Measurements from ENCODE around the gene FBH1.
"Not testable (repeated sequence)": the region's sequence is repeated elsewhere in the genome, so short reads cannot be mapped to it uniquely, and the experiment has no call there.

FBH1 gene

DNA sequence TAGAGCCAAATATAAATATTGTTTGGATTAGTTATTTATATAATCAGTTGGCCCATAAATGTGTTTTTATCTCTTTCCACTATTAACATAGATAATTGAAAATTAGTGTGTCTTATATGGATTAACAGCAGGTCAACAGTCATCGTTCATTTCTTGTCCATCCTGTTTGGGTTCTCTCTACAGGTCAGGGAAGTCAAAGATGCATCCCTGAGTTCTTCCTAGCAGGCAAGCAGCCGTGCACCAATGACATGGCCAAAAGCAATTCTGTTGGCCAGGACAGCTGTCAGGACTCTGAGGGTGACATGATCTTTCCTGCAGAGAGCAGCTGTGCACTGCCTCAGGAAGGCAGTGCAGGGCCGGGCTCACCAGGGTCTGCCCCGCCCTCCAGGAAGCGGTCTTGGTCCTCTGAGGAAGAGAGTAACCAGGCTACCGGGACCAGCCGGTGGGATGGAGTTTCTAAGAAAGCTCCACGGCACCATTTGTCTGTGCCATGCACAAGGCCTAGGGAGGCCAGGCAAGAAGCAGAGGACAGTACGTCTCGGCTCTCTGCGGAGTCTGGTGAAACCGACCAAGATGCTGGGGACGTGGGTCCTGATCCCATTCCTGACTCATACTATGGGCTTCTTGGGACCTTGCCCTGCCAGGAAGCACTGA lies 15.9 kb downstream of the FBH1 start:
- FAIRE-seq = no peak

DNA sequence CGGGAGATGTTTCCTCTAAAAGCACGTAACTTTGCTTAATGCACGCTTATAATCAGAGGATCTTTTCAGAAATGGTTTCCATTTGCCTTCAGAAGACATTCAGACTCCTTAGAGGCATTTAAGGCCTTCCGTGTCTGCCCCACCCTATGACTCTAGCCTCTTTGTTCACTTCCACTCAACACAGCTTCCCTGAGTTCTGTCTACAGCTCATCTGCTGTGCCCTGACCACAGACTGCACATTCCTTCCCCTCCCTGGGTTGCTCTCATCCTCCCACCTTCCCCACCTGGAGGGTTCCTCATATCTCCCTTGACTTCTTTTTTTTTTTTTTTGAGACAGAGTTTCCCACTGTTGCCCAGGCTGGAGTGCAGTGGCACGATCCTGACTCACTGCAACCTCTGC lies 16.6 kb downstream of the FBH1 start:
- no peak for FAIRE-seq

DNA sequence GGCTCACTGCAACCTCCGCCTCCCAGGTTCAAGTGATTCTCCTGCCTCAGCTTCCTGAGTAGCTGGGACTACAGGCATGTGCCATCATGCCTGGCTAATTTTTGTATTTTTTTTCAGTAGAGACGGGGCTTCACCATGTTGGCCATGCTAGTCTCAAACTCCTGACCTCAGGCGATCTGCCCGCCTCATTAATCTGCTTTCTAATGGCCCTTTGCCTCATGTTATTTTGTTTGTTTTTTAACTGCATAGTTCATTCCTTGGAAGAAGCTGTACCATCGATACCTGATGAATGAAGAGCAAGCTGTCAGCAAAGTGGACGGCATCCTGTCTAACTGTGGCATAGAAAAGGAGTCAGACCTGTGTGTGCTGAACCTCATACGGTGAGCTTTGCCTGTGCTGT lies 18.6 kb downstream of the FBH1 start:
- not testable (repeated sequence) for FAIRE-seq

DNA sequence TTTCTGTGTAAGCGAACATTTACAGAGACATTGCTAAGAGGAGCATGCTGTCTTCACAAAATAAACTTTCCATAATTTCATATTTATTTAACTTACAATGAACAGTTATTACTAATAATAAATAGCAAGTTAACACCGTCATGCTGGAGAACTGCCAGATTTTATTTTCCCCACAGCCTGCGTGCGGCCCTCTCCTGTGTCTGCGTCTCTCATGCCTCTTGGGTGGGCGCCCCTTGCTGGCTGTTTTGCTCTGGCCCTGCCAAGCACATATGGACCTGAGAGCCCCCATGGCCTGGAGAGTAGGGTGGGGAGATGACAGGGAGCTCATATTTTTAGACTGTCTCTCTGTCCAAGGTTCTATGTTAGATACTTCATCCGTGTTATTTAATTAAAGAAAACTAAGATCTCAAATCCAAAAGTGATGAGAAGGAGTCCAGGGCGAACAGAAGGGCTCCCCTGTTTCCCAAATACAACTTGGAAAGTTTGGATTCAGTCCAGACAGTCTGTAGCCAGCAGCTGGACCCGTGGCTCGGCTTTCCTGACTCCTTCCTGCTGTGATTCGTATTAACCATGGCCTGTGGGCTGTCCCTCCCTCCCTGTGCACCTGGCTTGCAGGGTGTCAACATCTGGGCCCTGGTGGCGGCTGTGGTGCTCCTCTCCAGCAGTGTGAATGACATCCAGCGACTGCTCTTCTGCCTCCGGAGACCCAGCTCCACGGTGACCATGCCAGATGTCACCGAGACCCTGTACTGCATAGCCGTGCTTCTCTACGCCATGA lies 20.5 kb downstream of the FBH1 start:
- FAIRE-seq = no peak

DNA sequence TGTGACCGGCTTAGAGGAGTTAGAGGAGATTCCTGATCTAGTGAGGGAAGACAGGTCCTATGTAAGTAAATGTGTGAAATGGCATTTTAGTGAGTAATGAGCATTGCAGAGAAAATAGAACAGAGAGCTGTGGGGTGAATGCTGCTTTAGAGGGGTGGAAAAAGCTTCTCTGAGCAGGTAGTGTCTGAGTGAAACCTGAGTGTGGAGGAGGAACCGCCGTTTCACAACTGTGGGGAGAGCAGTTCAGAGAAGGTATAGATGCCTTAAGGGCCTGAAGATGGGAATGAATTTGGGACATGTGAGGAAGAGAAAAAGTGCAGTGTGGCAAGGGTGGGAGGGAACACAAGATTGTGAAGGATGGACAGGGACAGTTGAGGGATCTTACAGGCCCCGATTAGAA lies 21.6 kb downstream of the FBH1 start:
- FAIRE-seq = no peak

DNA sequence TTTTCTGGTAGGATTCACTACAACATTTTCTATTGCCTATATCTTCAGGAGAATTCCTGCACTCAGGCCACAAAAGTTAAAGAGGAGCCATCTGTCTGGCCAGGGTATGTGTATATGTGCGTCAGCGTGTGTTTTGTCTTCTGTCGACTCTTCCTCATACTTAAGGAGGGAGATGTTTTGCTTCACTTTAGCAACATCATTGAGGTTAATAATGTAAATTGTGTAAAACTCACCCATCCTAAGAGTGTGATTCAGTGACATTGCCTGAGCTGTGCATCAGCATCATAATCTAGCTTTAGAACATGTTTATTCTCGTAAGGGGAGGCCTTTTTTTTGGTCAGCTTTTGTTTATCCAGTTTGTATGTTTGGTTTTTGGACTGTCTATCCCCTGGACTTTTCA lies 23.7 kb downstream of the FBH1 start:
- FAIRE-seq = no peak

DNA sequence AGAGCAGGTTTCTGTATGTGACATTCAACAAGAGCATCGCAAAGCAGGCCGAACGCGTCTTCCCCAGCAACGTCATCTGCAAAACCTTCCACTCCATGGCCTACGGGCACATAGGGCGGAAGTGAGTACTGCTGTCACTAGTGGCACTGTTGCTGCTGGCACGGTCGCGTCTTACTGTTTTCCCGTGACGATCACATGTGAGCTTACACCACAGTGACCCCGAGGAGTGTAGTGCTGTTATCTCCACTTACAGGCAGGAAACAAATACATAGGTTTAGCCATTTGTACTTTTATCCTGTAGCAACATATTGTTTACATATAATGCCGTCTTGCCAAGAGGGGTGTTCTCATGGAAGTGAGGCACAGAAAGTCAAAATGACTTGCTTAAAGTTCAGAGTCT lies 25.4 kb downstream of the FBH1 start:
- FAIRE-seq = no peak

DNA sequence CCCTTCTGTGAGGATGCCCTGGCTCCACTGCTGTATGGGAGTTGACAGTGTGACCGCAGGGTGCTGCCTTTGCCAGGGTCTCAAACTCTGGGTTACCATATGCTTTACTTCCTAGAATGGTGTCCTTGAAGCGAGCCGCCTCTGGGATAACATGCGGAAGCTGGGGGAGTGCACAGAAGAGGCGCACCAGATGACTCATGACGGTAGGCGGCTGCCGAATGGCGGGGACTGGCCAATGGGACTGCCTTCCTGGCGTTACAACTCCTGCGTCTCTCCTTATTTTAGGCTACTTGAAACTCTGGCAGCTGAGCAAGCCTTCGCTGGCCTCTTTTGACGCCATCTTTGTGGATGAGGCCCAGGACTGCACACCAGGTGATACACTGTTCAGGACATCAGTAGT lies 27.3 kb downstream of the FBH1 start:
- no peak for FAIRE-seq

DNA sequence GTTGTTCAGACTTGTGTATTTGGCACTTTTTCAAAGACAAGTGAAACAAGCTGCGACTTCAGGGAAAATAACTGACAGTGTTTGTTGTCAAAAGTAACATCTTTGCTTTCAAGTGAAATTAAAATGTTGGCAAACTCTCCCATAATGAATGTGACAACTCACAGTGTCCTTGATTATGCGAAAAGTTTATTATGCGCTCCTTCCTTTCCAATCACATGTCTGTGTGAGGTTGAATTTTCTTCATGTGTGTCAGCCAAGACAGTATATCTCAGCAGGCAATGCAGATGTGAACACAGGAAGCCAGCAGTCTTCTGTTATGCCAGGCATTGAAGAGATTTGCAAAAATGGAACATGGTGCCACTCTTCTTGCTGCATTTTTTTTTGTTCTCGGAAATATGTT lies 28.7 kb downstream of the FBH1 start:
- no peak for FAIRE-seq

DNA sequence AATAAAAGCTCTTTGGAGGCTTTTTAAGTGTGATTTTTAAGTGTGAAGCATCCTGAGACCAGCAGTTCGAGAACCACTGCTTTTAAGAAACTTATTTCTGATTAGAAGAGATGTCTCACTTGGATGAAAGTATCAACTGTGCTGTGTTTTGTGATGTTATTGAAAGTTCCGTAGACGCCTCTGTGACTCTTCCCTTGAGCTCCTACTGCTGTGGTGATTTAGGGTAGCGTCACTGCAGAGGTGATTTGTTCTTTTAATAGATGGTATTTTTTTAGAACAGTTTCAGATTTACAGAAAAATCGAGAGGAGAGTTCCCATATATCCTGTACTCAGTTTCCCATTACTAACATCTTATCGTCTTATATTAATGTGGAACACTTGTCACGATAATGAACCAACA lies 29.5 kb downstream of the FBH1 start:
- FAIRE-seq = no peak

DNA sequence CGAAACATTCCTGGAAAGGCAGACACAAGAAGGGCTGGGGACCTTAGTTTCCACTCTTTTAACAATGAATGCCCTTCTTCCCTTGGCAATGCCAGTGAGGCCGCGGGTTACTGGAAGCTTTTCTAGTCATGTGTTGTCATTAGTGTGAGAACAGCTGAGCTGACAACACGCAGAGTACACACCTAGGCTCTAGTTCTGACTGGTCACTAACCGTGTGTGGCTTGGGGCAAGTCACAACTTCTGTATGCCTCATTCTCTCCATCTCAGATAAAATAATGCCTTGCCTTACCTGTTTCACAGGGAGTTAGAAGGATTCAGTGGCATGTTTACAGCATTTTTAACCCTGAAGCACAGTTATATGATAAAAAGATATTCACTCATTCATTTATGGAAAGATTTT lies 31.7 kb downstream of the FBH1 start:
- no peak for FAIRE-seq

DNA sequence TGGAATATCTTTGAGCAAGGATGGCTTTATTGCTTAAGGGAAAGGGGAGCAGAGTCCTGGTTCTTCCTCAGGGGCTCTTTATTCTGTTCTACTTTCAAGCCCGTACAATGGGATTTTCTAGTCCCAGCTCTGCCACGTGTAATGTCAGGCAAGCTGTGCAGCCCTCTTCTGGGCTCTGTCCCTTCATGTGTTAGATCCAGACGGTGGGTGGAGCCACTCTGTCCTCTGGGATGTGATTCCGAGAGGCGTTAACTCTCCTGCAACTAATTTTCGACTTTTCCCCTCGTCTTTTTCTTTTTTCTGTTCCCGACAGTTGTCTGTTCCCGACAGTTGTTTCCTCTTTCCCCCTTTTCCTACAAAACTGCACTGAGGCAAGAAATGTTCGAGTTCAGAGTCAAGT lies 34.8 kb downstream of the FBH1 start:
- FAIRE-seq = no peak

DNA sequence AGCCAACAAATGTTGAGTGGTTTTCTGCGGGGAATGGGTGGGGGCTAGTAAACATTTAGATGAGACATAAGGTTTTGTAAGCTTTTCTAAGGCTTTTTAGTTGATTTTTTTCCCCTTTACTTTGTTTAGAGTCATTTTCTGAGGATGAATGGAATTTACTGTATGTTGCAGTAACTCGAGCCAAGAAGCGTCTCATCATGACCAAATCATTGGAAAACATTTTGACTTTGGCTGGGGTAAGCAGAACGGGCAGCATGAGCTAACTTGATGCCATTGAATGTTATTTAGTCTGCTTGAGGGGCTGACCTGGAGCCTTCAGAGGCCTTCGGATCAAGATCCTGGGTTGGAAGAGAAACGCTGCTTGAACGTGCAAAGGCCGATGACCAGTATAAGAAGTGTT lies 37.3 kb downstream of the FBH1 start:
- FAIRE-seq = no peak

DNA sequence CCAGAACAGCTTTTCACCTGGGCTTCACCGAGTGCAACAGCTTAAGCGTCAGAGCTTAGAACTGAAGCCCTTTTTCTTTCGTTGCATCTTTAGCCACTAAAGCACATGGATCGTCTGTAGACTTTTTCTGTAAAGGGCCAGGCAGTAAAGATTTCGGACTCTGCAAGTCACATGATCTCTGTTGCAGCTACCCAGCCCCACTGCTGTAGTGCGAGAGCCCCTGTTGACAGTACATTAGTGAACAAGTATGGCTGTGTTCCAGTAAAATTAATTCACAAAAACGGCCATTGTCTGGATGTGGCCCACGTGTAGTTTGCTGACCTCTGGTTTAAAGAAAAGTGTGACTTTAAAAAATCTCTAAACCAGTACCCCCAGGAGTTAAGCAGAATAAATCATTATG lies 39.4 kb downstream of the FBH1 start:
- no peak for FAIRE-seq

DNA sequence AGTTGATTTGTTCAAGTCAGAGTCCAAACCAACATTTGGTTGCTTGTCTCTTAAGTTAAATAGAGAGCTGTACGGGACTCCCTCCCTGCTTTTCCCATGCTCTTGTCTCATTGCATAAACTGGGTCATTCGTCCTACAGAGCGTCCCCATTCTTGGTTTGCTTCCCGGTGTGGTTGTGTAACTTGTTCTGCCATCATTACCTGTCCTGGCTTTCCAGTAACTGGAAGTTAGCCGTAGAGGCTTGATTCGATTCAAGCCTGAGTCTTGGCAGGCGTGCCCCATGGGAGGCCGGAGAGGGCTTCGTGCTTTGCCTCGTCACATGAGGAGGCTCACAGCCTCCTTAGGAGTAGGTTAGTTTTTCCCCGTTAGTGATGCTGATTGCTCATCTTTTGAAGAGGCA lies 40.2 kb downstream of the FBH1 start:
- FAIRE-seq = no peak

DNA sequence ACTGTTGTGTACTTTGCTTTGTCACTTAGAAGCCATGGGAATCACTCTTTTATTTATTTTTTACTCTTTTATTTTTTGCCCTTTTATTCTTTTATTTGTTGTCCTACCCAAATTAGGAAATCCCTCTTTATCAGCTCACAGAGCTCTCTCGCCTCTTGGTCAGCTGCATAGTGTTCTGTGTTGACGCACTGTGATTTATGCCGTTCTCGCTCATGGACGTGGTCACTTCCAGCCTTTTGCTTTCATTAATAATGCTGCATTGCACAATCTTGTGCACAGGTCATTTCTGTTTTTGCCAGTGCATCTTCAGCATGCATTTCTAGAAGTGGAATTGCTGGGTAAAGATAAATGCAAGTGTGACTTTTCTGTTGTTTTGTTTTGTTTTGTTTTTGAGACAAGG lies 42.3 kb downstream of the FBH1 start:
- no peak for FAIRE-seq

DNA sequence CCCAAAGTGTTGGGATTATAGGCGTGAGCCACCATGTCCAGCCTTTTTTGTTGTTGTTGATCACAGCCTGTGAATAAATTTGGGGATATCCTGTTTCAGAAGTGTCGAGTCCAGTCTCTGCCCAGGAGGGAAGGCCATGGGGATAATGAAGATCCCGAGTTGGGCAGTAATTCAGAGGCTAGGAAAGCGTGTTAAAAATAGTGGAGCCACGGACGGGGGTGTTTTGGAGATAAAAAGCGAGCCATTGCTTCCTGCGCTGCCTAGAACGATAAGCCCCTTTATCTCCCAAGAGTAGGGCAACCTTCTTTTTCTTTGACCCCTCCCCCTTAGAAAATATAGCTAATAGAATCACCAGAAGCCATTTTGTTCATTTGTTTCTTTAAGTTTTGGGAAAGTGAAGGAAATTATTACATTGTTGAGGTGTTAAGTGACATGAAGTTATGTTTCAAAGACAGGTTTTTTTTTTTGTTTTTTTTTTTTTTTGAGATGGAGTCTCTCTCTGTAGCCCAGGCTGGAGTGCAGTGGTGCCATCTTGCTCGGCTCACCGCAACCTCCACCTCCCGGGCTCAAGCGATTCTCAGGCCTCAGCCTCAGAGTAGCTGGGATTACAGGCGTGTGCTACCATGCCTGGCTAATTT lies 44.0 kb downstream of the FBH1 start:
- no peak for FAIRE-seq

DNA sequence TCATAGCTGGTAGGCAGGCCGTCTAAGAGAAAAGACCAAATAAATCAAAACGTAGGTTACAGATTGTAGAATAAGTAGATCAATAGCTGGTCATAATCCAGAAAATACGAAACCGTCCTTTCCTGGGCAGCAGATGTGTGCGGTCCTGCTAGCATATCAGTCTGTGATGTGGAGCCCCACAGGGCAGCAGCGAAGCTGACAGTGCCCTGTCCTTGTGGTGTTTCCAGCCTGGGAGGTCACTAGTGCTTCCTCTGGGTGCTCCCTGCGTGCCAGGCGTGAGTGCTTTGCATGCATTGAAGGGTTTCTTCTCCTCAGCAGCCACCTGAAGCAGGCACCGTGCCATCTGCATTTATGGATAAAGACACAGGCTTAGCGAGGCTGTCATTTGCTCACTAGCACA lies 45.6 kb downstream of the FBH1 start:
- FAIRE-seq = no peak

DNA sequence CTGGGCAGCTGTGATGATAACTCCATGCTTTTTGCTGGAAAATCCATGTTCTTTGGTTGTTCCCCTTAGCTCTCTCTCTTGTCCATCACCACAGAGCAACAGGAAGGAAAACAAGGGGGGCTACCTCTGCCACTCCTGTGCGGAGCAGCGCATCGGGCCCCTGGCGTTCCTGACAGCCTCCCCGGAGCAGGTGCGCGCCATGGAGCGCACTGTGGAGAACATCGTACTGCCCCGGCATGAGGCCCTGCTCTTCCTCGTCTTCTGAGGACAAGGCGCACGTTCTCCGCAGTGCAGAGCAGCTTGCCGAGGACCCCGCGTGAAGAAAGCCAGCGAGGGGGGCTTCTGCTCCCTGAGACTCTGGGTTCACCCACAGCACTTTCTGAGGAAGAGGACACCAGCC lies 47.0 kb downstream of the FBH1 start:
- FAIRE-seq = no peak

DNA sequence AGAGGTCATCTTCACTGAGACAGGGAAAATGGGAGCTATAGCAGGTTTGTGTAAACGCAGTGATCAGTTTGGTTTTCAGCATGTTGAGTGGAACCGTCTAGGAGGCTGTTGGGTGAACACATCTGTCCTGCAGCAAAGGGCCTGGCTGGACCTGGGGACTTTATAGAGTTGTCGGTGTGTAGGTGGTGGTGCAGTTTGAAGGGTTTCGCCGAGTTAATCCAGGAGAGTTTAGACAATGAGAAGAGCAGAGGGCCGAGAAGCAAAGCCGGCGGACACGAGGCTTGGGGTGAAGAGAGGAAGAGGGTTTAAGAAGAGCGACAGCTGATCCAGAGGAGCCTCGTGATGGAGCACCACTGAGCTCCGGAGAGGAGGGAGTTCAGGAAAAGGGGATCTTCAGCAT lies 48.2 kb downstream of the FBH1 start:
- FAIRE-seq = no peak

DNA sequence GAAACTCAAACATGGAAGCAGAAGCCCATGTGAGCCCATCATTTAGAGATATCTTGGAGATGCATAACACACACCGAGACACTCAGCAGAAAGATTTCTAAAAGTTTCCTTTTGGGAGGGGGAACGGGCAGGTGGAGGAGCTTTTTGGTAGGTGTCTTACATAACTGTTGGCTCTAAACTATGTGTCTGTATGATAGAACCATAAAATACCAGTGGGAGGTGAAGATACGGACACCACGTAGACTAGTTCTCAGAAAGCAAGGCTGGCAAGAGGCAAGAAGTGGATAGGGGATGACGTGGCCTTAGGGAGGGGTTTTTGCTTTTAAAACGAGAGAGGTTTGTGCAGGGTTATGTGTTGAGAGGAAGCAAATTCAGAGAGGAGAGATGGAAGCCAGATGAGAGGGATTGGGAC lies 50.8 kb downstream of the FBH1 start:
- FAIRE-seq = no peak

DNA sequence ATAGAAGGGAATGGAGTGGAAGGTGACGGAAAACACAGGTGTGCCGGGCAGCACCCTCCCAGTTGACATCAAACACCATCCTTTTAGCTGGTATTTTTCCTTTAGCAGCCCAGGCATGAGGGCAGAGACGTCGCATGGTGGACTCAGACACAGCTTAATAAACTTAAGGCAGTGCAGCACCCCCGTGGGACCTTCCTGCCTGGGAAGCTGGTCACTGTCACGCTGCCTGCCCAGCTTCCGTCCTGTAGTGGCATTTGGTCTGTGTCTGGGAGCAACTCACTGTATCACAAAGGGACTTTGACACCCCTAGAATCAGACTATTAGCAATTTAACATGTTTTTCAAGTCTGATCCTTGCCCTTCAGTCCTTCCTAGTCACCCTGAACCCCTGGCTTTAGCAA lies 51.5 kb downstream of the FBH1 start:
- no peak for FAIRE-seq

DNA sequence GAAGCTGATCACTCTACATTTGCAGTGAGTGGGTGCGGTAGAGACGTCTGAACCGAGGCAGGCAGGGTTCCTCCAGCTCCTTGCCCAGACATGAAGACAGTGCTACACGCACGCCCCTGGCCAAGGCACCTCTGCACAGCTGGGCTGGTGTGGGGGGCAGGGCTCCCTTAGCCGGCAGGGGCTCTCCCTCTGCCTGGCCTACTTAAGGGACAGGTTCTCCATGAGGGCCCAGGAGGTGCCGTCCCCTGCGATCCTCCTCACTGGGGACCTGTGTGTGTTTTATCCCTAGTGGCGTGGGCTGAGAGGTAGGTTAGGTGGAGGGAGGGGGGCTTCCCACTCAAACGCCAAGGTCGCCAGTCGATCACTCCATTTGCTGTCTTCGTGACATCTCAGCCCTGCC lies 52.0 kb downstream of the FBH1 start:
- no peak for FAIRE-seq

DNA sequence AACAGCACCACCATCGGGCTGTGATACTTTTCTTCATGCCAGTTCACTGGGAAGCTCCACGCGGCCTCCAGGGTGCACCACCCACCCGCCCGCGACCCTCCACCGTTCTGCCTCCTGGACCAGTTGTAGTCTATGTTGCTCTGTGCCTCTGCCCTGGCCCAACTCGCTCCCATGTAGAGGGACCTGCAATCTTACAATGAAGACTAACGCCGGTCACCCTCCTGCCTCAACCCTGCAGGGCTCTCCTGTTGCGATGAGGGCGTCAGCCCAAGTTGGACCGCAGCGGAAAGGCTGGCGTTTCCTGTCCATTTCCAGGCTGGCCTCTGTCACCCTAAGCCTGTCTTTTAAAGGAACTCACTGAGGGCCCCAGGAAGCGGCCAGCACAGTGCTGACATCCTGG lies 52.4 kb downstream of the FBH1 start:
- FAIRE-seq = no peak

DNA sequence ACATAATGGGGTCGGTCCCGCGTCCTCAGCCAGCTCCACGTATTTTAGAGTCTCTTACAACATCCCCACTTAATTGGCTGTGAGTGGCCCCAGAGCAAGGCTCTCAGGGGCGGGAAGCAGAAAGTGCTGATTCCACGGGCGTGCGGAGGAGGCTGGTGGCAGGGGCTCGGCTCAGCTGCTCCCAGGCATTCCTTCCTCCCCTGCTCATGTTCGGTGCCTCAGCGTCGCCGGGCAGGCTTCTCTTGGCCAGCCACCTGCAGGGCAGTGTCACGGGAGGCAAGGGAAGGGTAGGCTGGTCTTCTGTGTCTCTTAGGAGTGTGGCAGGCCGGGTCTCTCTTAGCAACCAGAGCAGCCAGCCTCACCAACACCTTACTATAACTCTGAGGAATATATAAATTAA lies 53.5 kb downstream of the FBH1 start:
- FAIRE-seq = no peak
